Left ventricle myocardium superior (tissue), 1 donor: ENCODE results near the gene MAD1L1. TPM values are rescaled to one million over a fixed set of nuclear protein-coding genes. Genes with fewer than 3 reads are reported as not detected.

Experiments
- ATAC-seq: fragments of 200-7000 bp; cut with Tn5 transposase; one replicate; pipeline ENCODE4 v1.9.1; 2020; ENCODE audit warnings: mild to moderate bottlenecking, moderate library complexity
- DNase-seq: peaks from one replicate; pipeline ENCODE4 v3.0.0-alpha.2; 2020
- intact Hi-C: fragments of 100-400 bp; cut with micrococcal nuclease; formaldehyde crosslinking; loops from one replicate; pipeline ENCODE4 v1.11.0; 2022
- total RNA-seq: library from RNA; stranded (reverse); fragmentation: NEBNext Ultra II Directional; extraction: Animal tissue kit (Norgen Biotek cat#: 25700); gene quantifications from one replicate; pipeline ENCODE4 v1.2.1, GENCODE V29; 2021
- donor health status: DM: no; HTN: yes; CAD: no; lungs with severe emphysema.

The MAD1L1 gene
- total RNA-seq, 1 donor from 2014 or later, result 19.1 TPM

GRCh38 chr7:2223321-2223720 lies 9.4 kb downstream of the MAD1L1 start:
- ATAC-seq (no peak), DNase-seq (no peak)
- intact Hi-C loops, result no loop called here

DNA sequence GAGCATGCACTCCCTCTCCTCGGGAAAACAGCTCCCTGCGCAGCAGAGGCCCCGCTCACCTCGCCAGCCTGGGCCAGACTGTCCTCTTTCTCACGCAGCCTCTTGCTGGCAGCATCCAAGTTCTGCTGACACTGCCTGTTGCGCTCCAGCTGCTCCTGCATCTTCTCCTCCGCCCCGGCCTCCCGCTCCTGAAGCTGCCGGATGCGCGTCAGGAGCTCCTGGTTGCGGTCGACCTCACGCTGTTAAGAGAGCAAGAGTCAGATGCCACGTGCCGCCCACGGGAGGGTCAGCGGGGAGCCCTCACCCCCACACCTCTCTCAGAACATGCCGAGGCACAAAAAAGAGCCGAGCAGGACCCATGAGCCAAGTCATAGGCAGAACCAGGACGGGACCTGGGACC lies 10.2 kb downstream of the MAD1L1 start:
- ATAC-seq, result no peak
- no peak for DNase-seq
- intact Hi-C loops, result no loop called here

DNA sequence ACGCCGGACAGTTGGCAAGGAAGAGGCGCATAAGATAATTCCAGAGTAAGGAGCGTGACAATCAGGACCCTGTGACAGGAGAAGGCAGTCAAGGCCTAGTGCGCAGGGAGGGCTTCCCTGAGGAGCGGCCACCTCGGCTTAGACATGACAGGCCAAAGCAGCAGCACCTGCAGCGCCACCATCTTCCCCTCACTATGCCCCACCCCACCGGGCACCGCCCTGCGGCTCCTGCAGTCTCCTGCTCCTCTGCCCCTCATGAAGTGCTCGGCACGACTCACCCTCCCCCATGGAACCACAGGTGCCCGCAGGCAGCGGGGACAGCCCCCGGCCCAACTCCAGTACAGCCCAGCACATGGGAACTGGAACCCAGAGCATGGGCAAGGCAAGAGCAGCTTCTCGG lies 11.8 kb downstream of the MAD1L1 start:
- DNase-seq, result no peak
- intact Hi-C loops, result no loop called here
- no peak for ATAC-seq

GRCh38 chr7:2220506-2220905 lies 12.2 kb downstream of the MAD1L1 start:
- DNase-seq, result no peak
- ATAC-seq, result no peak
- intact Hi-C loops, result no loop called here

- ATAC-seq (no peak), DNase-seq (no peak)
- intact Hi-C loops, result no loop called here
These were observed 12.7 kb downstream of the MAD1L1 start for GRCh38 chr7:2220030-2220429.

DNA sequence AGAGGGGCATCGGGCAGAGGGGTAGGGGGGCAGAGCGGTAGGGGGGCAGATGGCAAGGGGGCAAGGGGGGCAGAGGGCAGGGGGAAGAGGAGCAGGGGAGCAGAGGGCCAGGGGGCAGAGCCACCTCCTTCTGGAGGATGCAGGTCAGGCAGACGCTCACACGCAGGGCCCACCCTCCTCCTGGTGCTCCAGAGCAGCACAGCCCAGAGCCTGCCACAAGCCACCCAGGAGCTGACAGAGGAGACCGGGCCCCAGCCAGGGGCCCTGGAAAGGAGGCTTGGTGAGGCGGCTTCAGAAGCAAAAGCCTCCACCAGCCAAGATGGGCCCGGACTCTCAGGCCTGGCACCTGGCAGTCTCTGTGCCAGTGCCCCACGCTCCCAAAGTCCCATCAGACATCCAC lies 13.1 kb downstream of the MAD1L1 start:
- ATAC-seq (no peak), DNase-seq (no peak)
- intact Hi-C loops, result no loop called here

GRCh38 chr7:2219136-2219535 lies 13.6 kb downstream of the MAD1L1 start:
- ATAC-seq, result no peak
- intact Hi-C loops, result no loop called here
- no peak for DNase-seq

DNA sequence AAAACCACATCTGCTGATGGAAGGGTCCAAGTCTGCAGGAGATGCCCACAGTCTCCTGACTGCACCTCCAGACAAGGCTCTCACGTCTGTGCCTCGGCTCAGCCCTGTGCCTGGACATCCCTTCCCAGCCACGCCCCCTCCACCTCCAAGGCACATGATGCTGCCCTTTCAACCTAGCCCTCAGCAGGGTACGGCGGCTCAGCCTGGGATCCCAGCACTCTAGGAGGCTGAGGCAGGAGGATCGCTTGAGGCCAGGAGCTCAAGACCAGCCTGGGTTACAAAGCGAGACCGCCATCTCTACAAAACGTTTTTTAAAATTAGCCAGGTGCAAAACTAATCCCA lies 14.3 kb downstream of the MAD1L1 start:
- no peak for ATAC-seq
- DNase-seq, result no peak
- intact Hi-C loops, result no loop called here

GRCh38 chr7:2217716-2218443 lies 14.9 kb downstream of the MAD1L1 start:
- intact Hi-C loops, result no loop called here
- no peak for ATAC-seq
- DNase-seq, result no peak

DNA sequence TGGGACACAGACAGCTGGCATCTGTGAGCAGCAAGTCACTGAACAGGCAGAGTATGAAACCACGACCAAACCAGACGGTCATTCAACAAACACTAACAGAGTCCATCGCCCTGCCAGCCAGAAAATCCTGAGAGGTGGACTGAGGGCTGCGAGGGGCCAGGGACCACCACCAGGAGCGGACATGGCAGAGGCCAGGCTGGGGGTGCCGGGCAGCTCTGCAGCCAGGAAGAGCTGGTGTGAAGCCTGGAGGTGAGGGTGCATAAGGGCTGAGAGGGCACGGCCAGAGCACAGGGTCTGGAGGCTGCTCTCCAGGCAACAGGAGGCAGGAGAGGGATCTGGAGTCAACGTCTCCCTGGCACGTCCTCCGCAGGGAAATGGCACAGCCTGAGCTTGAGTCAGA lies 15.5 kb downstream of the MAD1L1 start:
- DNase-seq (no peak), ATAC-seq (no peak)
- intact Hi-C loops, result no loop called here

DNA sequence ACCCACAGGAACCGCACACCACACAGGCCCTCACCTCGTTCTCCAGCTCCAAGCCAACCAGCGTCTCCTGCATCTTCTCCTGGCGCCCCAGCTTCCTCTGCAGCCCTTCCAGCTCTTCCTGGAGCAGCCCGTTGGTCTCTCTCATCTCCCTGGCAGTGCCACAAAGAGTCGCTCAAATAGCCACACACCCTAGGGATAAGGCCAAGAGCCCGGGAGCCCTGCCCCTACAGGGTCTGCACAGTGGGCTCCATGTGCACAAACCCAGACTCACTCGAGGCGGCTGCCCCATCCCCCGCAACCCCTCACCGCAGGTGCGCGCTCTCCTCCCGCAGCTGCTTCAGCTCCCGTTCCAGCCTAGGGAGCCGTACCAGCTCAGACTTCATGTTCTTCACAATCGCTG lies 16.9 kb downstream of the MAD1L1 start:
- DNase-seq, result no peak
- intact Hi-C loops, result no loop called here
- ATAC-seq, result no peak

DNA sequence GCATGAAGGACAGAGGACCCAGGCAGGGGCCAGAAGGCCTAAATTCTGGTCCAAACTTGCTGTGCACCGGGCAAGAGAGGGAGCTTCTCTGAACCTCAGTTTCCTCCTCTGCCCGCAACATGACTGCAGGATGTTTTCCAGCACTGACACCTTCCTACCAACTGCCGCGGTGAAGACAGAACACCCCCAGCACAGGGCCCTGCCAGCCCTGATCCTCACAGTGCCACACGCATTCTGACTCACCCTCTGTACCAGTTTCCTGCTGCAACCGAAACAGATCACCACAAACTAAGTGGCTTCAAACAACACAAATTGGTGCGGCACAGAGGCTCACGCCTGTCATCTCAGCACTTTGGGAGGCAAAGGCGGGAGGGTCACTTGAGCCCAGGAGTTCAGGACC lies 18.1 kb downstream of the MAD1L1 start:
- intact Hi-C loops, result no loop called here
- ATAC-seq (peak; percentile 5), DNase-seq (no peak)

- peak; percentile 86 for DNase-seq
- intact Hi-C loops, result no loop called here
- ATAC-seq, result peak; percentile 89
These were observed 19.1 kb downstream of the MAD1L1 start for GRCh38 chr7:2213551-2214215.

DNA sequence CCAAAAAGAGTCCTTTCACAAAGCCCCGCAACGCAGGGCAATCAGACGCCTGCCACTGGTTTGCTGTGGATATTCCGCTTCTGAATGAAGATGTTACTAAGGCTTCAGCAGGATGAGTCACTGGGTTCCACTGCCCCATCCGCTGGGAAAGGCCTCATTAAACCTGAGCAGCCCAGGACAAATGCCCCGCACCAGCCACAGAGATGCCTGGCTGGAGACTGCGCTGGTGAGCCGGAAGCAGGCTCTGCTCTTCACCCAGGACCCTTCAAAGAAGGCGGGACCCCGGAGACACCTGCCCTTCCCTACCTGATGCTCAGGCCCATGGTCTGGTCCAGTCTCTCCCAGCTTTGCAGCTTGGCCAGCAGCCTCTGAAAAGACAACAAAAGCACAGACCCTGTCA lies 19.8 kb downstream of the MAD1L1 start:
- DNase-seq, result no peak
- no peak for ATAC-seq
- intact Hi-C loops, result no loop called here

- ATAC-seq (no peak), DNase-seq (no peak)
- intact Hi-C loops, result no loop called here
These were observed 20.8 kb downstream of the MAD1L1 start for GRCh38 chr7:2211926-2212325.

GRCh38 chr7:2211259-2211880 lies 21.4 kb downstream of the MAD1L1 start:
- intact Hi-C loops, result no loop called here
- DNase-seq (no peak), ATAC-seq (no peak)

DNA sequence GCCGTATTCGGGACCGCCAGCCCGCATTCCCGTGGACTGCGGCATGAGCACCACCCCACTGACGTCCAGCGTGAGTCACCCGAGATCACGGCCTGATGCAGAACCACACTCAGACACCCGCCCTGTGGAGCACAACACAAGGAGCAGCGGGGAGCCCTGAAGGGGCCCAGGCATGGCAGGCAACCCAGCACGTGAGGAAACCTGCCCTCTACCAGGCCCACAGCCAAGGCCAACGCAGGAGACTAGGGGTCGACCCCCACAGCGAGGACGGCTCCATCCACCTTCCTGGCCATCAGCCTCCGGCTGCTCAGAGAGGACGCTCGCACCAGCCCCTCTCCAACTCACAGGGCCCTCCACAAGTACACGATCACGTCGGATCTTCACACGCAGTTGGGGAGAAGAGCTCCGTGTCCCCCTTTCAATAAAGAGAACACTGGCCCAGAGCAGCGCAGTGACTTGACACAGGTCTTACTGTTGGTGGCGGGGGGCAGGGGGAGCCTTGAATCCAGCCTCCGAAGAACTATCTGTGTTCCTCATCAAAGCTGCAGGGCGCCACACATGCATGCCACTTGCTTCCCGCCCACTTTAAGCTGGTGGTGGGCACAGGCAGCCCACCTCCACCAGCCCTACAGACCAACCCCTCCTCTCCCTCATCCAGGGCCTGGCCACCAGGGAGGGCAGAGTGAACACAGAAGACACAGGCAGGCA lies 22.0 kb downstream of the MAD1L1 start:
- intact Hi-C loops, result no loop called here
- DNase-seq, result no peak

DNA sequence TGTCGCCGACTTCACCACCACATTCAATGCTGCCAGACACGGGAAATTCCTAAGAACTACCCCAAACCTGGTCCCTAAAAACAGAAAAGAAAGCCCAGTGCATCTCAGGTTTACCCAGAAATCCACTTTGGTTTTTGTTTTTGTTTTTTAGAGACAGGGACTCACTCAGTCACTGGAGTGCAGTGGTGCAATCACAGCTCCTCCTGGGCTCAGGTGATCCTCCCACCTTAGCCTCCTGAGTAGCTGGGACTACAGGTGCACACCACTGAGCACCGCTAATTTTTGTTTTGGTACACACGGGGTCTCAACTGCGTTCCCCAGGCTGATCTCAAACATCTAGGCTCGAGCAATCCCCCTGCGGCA lies 22.8 kb downstream of the MAD1L1 start:
- no peak for DNase-seq
- ATAC-seq, result no peak
- intact Hi-C loops, result no loop called here

More for the DNA sequence above, 22.0 kb downstream of the MAD1L1 start:
- no peak for ATAC-seq

GRCh38 chr7:2209146-2209960 lies 23.4 kb downstream of the MAD1L1 start:
- peak; percentile 85 for DNase-seq
- ATAC-seq, result peak; percentile 53
- intact Hi-C loops, result no loop called here
